ENCODE data around the gene SERP2.

- TF ChIP-seq CTCF (IDR thresholded peaks at IDR 0.05) (no peak), POLR2AphosphoS5 (IDR thresholded peaks at IDR 0.05) (no peak), EP300 (IDR thresholded peaks at IDR 0.05) (no peak), POLR2A (IDR thresholded peaks at IDR 0.05) (no peak)
These were observed 13.4 kb downstream of the SERP2 start for GRCh38 chr13:44386913-44387556.
